ENCODE measurements around the gene CDH12.

DNA sequence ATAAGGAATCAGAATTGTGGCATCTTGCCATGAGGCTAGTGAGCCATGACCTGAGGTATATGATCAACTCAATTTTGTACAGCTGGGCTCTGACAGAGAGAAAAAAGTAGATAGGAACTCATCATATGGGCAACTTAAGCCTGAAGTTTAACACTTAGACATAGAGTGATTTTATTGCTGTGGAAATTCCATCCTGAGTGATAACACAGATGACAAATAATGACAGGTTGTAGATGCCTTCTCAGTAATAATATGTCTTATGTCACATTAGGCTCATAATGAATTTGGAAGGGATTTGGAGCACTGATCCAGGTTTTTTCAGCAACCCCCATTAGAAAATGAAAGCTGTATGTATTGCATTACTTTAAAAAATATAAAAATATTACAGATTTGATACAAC lies 744.6 kb downstream of the CDH12 start:
- TF ChIP-seq, protein P1, sequence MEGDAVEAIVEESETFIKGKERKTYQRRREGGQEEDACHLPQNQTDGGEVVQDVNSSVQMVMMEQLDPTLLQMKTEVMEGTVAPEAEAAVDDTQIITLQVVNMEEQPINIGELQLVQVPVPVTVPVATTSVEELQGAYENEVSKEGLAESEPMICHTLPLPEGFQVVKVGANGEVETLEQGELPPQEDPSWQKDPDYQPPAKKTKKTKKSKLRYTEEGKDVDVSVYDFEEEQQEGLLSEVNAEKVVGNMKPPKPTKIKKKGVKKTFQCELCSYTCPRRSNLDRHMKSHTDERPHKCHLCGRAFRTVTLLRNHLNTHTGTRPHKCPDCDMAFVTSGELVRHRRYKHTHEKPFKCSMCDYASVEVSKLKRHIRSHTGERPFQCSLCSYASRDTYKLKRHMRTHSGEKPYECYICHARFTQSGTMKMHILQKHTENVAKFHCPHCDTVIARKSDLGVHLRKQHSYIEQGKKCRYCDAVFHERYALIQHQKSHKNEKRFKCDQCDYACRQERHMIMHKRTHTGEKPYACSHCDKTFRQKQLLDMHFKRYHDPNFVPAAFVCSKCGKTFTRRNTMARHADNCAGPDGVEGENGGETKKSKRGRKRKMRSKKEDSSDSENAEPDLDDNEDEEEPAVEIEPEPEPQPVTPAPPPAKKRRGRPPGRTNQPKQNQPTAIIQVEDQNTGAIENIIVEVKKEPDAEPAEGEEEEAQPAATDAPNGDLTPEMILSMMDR (IDR thresholded peaks at IDR 0.05): no peak
- no peak for TF ChIP-seq POLR2A (IDR thresholded peaks at IDR 0.05)
